Stromal cell of bone marrow (primary cell): ENCODE measurements around the gene PRTFDC1.

Experiments
- DNase-seq: peaks from one replicate; pipeline ENCODE4 v3.0.0-alpha.2; 2012; ENCODE audit warnings: low read depth

PRTFDC1 gene

GRCh38 chr10:24872049-24872789 lies 80.2 kb downstream of the PRTFDC1 start:
- DNase-seq: no peak

DNA sequence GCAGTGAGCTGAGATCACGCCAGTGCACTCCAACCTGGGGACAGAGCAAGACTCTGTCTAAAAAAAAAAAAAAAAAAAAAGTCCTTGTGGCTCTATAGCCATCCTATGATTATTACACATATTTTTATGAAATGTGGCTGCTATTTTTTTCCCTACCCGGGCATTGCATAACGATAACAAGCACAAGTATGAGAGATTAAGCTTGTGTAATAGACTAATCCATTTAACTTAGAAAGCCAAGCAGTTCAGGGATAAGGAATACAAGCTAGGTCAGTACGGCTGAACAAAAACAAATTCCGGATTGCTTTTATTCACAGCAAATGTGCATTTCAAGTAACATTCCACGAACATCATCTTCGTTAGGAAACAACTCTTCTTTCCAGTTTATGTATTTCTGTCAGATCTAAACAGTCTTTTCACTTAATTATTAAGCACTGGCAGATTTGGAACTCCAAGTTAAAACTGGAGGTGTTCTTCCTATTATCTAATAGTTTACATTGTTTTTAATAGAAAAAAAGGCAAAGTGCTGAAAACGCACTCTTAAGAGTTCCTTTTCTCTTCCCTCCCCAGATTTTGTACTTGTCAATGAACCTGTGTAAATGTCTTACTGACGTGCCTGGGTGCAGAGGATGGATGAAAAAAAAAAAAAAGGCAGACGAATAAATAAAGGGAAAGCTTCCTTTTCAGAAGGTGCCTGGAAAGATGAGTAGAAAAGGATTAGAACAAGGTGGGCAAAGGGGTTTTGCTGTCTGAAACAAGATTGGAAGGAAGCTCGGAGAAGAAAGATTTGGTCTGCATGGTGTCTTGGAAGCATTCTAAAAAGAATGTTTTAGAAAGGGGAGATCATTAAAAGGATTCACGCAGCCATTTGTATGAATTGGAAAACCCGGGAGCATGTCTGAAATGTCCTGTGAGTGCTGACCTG lies 81.1 kb downstream of the PRTFDC1 start:
- no peak for DNase-seq

DNA sequence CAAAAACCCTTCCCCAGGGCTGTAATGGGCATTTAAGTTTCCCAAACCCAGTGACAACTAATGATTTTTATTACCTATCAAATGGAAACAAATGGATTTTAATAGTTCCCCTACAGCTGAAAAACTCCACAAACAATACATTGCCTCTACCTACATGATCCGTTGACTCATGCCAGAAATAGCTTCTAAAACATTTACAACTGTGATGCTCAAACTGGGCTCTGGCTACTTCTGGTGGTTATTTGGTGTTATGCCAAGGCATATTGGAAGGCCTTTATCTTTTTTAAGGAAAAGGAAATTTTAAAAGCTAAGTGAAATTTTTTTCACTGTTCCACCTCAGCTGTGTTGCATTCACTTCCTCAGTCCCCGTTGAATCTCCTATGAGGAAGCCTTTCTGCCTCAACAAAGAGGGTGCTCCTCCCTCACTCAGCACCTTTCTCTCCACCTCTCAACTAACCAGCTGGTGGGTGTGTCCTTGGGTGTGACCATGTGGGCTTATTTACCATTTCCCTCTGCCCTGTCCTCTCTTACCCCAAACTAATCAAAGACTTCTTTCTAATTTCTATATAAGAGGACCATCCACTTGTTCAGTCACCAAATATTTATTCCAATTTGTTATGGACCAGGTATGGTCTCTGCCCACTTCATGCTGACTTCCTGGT lies 82.9 kb downstream of the PRTFDC1 start:
- no peak for DNase-seq

- peak; percentile 61 for DNase-seq
Measured at GRCh38 chr10:24866604-24867583, 85.5 kb downstream of the PRTFDC1 start.

DNA sequence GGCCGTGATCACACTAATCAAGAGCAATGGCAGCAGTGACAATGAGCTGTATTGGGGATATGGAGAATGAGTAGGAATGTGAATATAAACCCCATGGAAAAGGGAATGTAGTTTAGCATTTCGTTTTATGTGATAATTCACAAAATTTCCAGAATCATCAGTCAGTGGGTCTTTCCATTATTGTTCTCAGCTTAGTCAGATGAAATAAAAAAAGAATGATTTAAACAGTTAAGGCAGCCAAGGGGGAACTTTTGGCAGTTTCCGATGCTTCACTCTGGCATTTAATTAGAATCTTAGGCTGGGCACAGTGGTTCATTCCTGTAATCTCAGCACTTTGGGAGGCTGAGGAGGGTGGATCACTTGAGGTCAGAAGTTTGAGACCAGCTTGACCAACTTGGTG lies 86.6 kb downstream of the PRTFDC1 start:
- DNase-seq: no peak

- DNase-seq: no peak
Measured at GRCh38 chr10:24862589-24862988, 89.8 kb downstream of the PRTFDC1 start.

- DNase-seq: no peak
Measured at GRCh38 chr10:24858288-24859270, 93.8 kb downstream of the PRTFDC1 start.

- no peak for DNase-seq
Measured at GRCh38 chr10:24857031-24857725, 95.2 kb downstream of the PRTFDC1 start.

DNA sequence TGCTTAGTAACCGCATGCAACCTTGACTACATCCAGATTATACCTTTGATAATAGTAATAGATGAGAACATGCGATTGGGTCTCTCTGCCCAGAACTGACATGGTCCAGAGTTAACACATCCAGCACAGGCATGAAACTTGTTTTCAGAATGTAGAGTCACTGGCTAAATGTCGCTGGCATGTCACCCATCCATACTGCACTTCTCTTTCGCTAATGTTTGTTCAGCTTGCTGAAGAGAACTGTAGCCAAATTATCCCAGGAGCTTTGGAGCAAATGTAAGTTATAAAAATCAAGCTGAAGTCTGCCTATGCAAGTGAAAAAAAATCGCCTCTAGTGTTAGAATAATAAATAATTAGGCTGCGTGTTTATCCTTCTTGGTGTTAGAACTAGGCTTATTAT lies 98.2 kb downstream of the PRTFDC1 start:
- DNase-seq: no peak

GRCh38 chr10:24853661-24854060 lies 98.7 kb downstream of the PRTFDC1 start:
- DNase-seq: no peak

DNA sequence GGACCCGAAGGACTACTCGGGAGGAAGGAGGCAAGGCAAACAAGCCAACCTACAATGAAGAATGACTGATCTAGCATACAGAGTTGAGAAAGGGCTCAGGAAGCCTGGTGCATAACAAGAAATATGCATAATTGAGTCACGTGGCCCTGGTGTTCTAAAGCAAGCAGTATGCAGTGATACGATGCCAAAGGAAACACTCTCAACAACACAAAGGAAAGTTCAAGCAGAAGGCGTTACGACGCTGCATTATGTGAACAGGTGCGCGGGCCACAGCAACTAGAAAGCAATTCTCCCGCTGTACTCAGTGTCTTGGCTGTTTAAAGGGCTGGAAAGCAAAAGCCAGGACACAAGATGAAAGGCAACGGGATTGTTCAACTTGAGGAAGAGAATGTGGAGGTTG lies 100.8 kb downstream of the PRTFDC1 start:
- no peak for DNase-seq

DNA sequence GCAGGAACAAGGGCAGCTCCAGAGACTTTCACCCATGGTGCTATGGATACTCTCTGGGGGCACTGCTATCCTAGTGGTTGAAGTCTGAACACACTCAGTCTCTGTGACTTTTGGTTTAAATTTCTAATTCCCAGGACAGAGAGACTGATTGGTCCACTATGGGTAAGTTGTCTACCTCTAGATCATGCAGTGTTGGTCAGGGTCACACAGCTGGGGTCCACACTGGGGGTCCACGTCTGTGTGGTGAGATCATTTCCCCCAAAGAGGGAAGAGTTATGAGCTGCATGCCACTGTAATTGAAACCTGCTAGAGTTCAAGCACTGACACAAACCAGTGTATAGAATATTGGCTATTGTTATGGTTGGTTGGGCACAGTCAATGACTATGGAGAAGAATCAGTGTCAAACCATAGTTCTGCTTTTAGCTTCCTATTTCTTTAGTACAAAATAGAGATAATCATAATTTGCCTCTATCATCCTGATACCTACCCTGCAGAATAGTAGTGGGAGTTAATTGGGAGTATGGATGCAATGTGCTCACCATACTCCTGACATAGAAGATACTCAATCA lies 101.6 kb downstream of the PRTFDC1 start:
- DNase-seq: no peak

- DNase-seq: no peak
Measured at GRCh38 chr10:24849501-24850299, 102.7 kb downstream of the PRTFDC1 start.

DNA sequence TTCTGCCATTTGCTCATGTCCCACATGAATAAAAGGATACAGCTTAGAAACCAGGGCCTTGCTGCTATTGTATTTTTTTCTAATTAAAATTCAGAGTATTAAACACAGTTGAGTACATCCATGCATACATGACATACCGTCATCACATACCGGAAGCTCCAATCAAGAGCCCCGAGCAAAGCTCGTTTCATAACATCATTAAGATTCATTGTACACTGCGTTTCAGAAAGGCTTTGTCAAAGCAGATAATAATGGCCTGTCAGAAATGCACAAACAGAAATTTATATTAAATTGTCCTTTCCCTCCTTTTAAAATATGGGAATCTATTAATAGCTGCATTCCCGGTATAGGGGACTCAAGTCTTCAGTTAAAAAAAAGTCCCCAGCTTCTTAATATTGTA lies 103.4 kb downstream of the PRTFDC1 start:
- DNase-seq: no peak

GRCh38 chr10:24848195-24848594 lies 104.2 kb downstream of the PRTFDC1 start:
- no peak for DNase-seq

DNA sequence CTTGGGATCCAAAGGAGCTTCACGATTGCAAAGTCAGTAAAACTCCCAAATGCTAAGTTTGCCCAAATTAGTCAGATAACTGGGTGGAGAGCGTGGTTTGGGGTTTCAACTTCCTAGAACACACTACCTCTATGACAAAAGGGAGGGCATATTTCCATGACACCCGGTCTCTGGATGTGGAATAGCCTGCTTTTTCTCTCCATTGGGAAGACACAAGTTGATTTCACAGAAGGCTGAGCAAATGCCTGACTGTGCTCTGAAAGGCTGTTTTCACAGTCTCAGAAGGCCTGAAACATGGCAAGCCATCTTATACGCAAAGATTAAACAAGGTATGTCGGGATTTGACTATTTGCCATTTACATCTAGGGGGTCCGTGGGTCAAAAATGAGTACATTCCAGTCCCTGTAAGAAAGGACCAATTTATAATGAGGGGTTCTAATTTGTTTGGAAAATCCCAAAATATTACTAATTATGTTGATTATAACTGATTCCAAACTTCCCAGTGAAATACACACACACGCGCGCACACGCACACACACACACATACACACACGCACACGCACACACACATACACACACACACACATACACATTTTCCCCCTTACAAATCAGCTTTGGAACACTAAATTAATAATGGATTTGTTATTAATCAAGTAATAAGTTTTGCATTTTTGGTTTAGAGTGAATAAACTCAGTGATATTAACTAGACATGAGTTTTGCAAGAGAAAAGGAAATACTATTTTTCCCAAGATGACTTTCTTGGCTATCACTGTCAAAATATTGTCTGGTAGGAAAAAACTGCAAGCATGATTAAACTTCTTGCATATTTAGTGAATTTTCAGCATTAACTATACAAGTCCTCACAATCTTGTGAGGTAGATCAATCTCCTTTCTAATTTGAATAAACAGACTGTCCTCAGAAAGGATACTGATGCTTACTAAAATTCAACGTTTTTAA lies 105.0 kb downstream of the PRTFDC1 start:
- no peak for DNase-seq

DNA sequence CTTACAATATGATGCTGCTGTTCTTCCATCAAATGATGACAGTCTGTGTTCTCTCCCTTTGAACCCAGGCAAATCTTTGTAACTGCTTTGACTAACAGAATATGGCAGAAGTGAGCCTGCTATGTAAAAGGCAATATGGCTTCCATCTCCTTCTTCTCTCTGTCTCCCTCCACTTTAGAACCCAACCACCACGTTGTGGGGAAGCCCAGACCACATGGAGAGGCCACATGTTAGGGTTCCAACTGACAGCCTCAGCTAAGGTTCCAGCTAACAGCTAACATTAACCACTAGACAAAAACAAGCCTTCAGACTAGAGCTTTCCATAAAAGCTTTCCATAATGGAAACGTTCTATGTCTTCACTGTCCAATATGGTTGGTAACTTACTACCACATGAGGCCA lies 107.7 kb downstream of the PRTFDC1 start:
- DNase-seq: no peak
